Endothelial cell (in vitro differentiated cells): ENCODE results near the gene GLRA3. TPM values are rescaled to one million over a fixed set of nuclear protein-coding genes. Genes with fewer than 3 reads are reported as not detected.

ENCODE experiments used
- DNase-seq: peaks from one replicate; pipeline ENCODE4 v3.0.0; 2021; ENCODE audit warnings: low spot score
- H3K27ac Mint-ChIP-seq: one replicate; pipeline ENCODE4 v1.8.0; 2021; ENCODE audit warnings: mixed read lengths, inconsistent platforms; ENCODE audit not compliant: unreplicated experiment
- H3K27me3 Mint-ChIP-seq: one replicate; pipeline ENCODE4 v1.8.0; 2021; ENCODE audit warnings: mild to moderate bottlenecking, moderate library complexity, mixed read lengths, inconsistent platforms; ENCODE audit not compliant: unreplicated experiment
- H3K36me3 Mint-ChIP-seq: one replicate; pipeline ENCODE4 v1.8.0; 2021; ENCODE audit warnings: mild to moderate bottlenecking, low read depth, mixed read lengths, inconsistent platforms; ENCODE audit not compliant: unreplicated experiment
- H3K4me1 Mint-ChIP-seq: one replicate; pipeline ENCODE4 v1.8.0; 2021; ENCODE audit warnings: mild to moderate bottlenecking, mixed read lengths, inconsistent platforms; ENCODE audit not compliant: unreplicated experiment
- H3K4me3 Mint-ChIP-seq: one replicate; pipeline ENCODE4 v1.8.0; 2021; ENCODE audit warnings: mild to moderate bottlenecking, mixed read lengths, inconsistent platforms; ENCODE audit not compliant: unreplicated experiment
- H3K9me3 Mint-ChIP-seq: one replicate; pipeline ENCODE4 v1.8.0; 2021; ENCODE audit warnings: mixed read lengths, inconsistent platforms; ENCODE audit not compliant: unreplicated experiment
- CTCF ChIP-seq: fragments of 200-600 bp; sonication (generic); IDR thresholded peaks from one replicate; pipeline ENCODE4 v1.5.0; 2021; ENCODE audit warnings: antibody characterized with exemption; ENCODE audit not compliant: unreplicated experiment
- total RNA-seq: library from RNA; stranded (reverse); fragmentation: NEBNext Ultra II Directional; extraction: Animal tissue kit (Norgen Biotek cat#: 25700); gene quantifications from one replicate; pipeline ENCODE4 v1.2.1, GENCODE V29; 2021; ENCODE audit not compliant: unreplicated experiment

The GLRA3 gene
- total RNA-seq, 1 donor from 2014 or later, result not detected

GRCh38 chr4:174734181-174734580, 94.9 kb downstream of the GLRA3 start:
- no peak for TF ChIP-seq CTCF
- DNase-seq, result no peak
- H3K27me3 Mint-ChIP-seq, result no peaks in the 10 kb centered on the region
- H3K4me1 Mint-ChIP-seq, result peaks cover 3% of the 10 kb centered on the region
- H3K4me3 Mint-ChIP-seq, result no peak overlapping the region
- no peaks in the 10 kb centered on the region for H3K9me3 Mint-ChIP-seq
- H3K36me3 Mint-ChIP-seq, result no peaks in the 10 kb centered on the region
- H3K27ac Mint-ChIP-seq, result no peak overlapping the region

- TF ChIP-seq CTCF, result no peak
- Mint-ChIP-seq H3K4me3 (no peak overlapping the region), H3K9me3 (no peaks in the 10 kb centered on the region), H3K36me3 (no peaks in the 10 kb centered on the region), H3K4me1 (peaks cover 2% of the 10 kb centered on the region), H3K27ac (no peak overlapping the region), H3K27me3 (no peaks in the 10 kb centered on the region)
- DNase-seq, result no peak
These were observed 111.2 kb downstream of the GLRA3 start for GRCh38 chr4:174717828-174718227.

DNA sequence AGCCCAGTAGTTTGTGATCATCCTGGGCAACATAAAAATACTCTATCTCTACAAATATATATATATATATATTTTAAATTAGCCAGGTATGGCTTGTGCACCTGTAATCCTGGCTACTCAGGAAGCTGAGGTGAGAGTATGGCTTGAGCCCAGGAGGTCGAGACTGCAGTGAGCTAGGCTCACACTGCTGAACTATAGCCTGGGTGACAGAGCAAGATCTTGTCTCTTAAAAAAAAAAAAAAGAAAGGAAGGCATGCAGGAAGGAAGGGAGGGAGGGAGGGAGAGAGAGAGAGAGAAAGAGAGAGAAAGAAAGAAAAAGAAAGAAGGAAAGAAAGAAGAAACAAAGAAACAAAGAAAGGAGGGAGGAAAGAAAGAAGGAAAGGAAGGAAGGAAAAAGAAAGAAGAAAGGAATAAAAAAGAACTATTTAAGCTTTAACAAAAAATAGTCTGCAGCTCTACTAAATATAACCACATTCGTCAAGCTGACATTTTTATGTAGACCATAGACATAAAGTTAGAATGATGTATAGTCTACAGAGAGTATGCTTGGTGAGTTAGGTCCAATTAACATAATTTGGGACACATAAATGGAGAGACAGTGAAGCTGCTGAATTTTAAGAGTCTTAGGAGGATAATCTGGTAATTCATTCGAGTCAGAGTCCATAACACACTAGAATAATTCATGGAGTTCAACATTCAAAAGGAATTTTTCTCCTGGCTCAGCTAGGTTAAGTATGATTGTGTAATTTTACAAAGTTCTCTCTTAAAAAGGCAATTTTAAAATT, 111.9 kb downstream of the GLRA3 start:
- DNase-seq, result no peak
- TF ChIP-seq CTCF, result no peak
- Mint-ChIP-seq H3K9me3 (no peaks in the 10 kb centered on the region), H3K36me3 (no peaks in the 10 kb centered on the region), H3K27me3 (no peaks in the 10 kb centered on the region), H3K4me3 (no peak overlapping the region), H3K27ac (no peak overlapping the region), H3K4me1 (peaks cover 2% of the 10 kb centered on the region)

GRCh38 chr4:174714393-174715211, 114.4 kb downstream of the GLRA3 start:
- peaks cover 2% of the 10 kb centered on the region for H3K27me3 Mint-ChIP-seq
- peak; percentile 53 for DNase-seq
- no peak overlapping the region for H3K27ac Mint-ChIP-seq
- peak; percentile 72 for TF ChIP-seq CTCF
- no peak overlapping the region for H3K4me3 Mint-ChIP-seq
- peaks cover 2% of the 10 kb centered on the region for H3K4me1 Mint-ChIP-seq
- no peaks in the 10 kb centered on the region for H3K36me3 Mint-ChIP-seq
- no peaks in the 10 kb centered on the region for H3K9me3 Mint-ChIP-seq

DNA sequence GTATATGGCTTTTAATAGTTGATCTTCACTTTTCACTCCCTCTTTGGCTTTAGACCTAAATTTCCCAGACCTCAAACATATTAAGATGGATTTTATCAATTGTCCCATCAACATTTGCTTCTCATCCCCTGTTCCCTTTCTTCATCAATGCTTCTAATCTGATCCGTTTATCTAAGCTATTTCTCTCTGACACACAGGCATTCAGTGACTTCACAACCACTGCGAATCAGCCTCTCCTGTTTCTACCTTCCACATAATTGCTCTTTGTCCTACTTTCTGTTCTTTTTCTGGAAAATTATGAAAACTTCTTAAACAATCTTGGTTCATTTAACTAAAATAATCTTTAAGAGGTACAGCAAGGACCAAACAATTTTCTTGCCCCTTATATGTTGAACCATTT, 115.2 kb downstream of the GLRA3 start:
- H3K27me3 Mint-ChIP-seq, result peaks cover 2% of the 10 kb centered on the region
- no peak for TF ChIP-seq CTCF

More for the DNA sequence above, 115.2 kb downstream of the GLRA3 start:
- no peaks in the 10 kb centered on the region for H3K9me3 Mint-ChIP-seq
- H3K4me1 Mint-ChIP-seq, result peaks cover 2% of the 10 kb centered on the region
- no peak overlapping the region for H3K4me3 Mint-ChIP-seq
- no peak for DNase-seq
- H3K36me3 Mint-ChIP-seq, result no peaks in the 10 kb centered on the region
- H3K27ac Mint-ChIP-seq, result no peak overlapping the region
